WTC11 (cell line): ENCODE results near the gene GNPTG. TPM values are rescaled to one million over a fixed set of nuclear protein-coding genes. Genes with fewer than 3 reads are reported as not detected.

Experiments used
- ATAC-seq: fragments of 200-7000 bp; cut with Tn5 transposase; 2 replicates; pipeline ENCODE4 v1.10.0; 2021; ENCODE audit warnings: mild to moderate bottlenecking, moderate library complexity
- CTCF ChIA-PET: fragments of 300-600 bp; sonication (Branson Sonifier 250); formaldehyde crosslinking; loops from one replicate; lab custom pipeline; 2021; ENCODE audit warnings: antibody characterized with exemption; lab: Charles Lee
- POLR2A ChIA-PET: fragments of 350-600 bp; sonication (Branson Sonifier 250); formaldehyde crosslinking; loops from one replicate; lab custom pipeline; 2021; ENCODE audit warnings: antibody characterized with exemption; lab: Charles Lee
- DNase-seq: peaks from one replicate; pipeline ENCODE4 v3.0.0; 2021; ENCODE audit warnings: low spot score
- H3K27ac Mint-ChIP-seq: 2 replicates; pipeline ENCODE4 v1.8.0; 2021; ENCODE audit warnings: mixed read lengths
- H3K27me3 Mint-ChIP-seq: 2 replicates; pipeline ENCODE4 v1.8.0; 2021; ENCODE audit warnings: low read depth, mild to moderate bottlenecking, moderate library complexity, mixed read lengths
- H3K36me3 Mint-ChIP-seq: 2 replicates; pipeline ENCODE4 v1.8.0; 2021; ENCODE audit warnings: mixed read lengths
- H3K4me1 Mint-ChIP-seq: 2 replicates; pipeline ENCODE4 v1.8.0; 2022; ENCODE audit warnings: mixed read lengths
- H3K4me3 Mint-ChIP-seq: 2 replicates; pipeline ENCODE4 v1.8.0; 2021; ENCODE audit warnings: mild to moderate bottlenecking, moderate library complexity, mixed read lengths
- H3K9me3 Mint-ChIP-seq: 2 replicates; pipeline ENCODE4 v1.8.0; 2021; ENCODE audit warnings: mixed read lengths
- CTCF ChIP-seq: fragments of 200-600 bp; IDR thresholded peaks from 2 replicates; pipeline ENCODE4 v1.8.0; 2022; ENCODE audit warnings: antibody characterized with exemption
- E2F1 ChIP-seq: sonication (generic); formaldehyde crosslinking; IDR thresholded peaks from 2 replicates; pipeline ENCODE4 v1.8.0; 2022; ENCODE audit warnings: mild to moderate bottlenecking, missing genetic modification reagents
- EMX1 ChIP-seq: fragments of 250-450 bp; sonication (Bioruptor Pico); IDR thresholded peaks from 2 replicates; pipeline ENCODE4 v1.8.0; 2021; ENCODE audit warnings: mild to moderate bottlenecking
- ERG ChIP-seq: fragments of 250-450 bp; sonication (Bioruptor Pico); IDR thresholded peaks from 2 replicates; pipeline ENCODE4 v1.8.0; 2021; ENCODE audit warnings: mild to moderate bottlenecking
- GTF2I ChIP-seq: fragments of 250-450 bp; sonication (Bioruptor Pico); conservative IDR thresholded peaks from 2 replicates; pipeline ENCODE4 v1.4.0; 2021; ENCODE audit warnings: mild to moderate bottlenecking
- KAT7 ChIP-seq: sonication (generic); formaldehyde crosslinking; IDR thresholded peaks from 2 replicates; pipeline ENCODE4 v1.8.1; 2023; ENCODE audit warnings: missing genetic modification reagents, mild to moderate bottlenecking, borderline replicate concordance
- SMAD4 ChIP-seq: sonication (generic); formaldehyde crosslinking; IDR thresholded peaks from 2 replicates; pipeline ENCODE4 v1.8.0; 2022; ENCODE audit warnings: mild to moderate bottlenecking, missing genetic modification reagents
- SOX15 ChIP-seq: fragments of 250-450 bp; sonication (Bioruptor Pico); IDR thresholded peaks from 2 replicates; pipeline ENCODE4 v1.9.0; 2021; ENCODE audit warnings: mild to moderate bottlenecking
- STAT6 ChIP-seq: sonication (generic); formaldehyde crosslinking; conservative IDR thresholded peaks from 2 replicates; pipeline ENCODE4 v1.8.1; 2023; ENCODE audit warnings: mild to moderate bottlenecking, low read depth, missing genetic modification reagents, moderate library complexity
- TEAD1 ChIP-seq: sonication (generic); formaldehyde crosslinking; IDR thresholded peaks from 2 replicates; pipeline ENCODE4 v1.8.0; 2022; ENCODE audit warnings: mild to moderate bottlenecking, missing genetic modification reagents
- TEAD4 ChIP-seq: sonication (generic); formaldehyde crosslinking; IDR thresholded peaks from 2 replicates; pipeline ENCODE4 v1.8.0; 2022; ENCODE audit warnings: mild to moderate bottlenecking, missing genetic modification reagents
- ZBTB21 ChIP-seq: sonication (generic); formaldehyde crosslinking; IDR thresholded peaks from 2 replicates; pipeline ENCODE4 v1.8.1; 2023; ENCODE audit warnings: mild to moderate bottlenecking, missing genetic modification reagents, borderline replicate concordance
- ZNF281 ChIP-seq: sonication (generic); formaldehyde crosslinking; IDR thresholded peaks from 2 replicates; pipeline ENCODE4 v1.8.0; 2023; ENCODE audit warnings: mild to moderate bottlenecking, missing genetic modification reagents
- total RNA-seq: library from RNA; stranded (reverse); gene quantifications from 3 replicates; pipeline ENCODE4 v1.2.3, GENCODE V29; 2021

GNPTG gene
- total RNA-seq, 1 experiment from 2014 or later, result 35.9 TPM

- no peak for DNase-seq
- TF ChIP-seq SMAD4 (CRISPR knock-in tag), result no peak
- no peak for TF ChIP-seq ZBTB21
- TF ChIP-seq TEAD1 (CRISPR knock-in tag), result no peak
- no peak for TF ChIP-seq STAT6 (CRISPR knock-in tag)
- no peak for TF ChIP-seq ERG (CRISPR knock-in tag)
- no peak for TF ChIP-seq EMX1 (CRISPR knock-in tag)
- TF ChIP-seq SOX15 (CRISPR knock-in tag), result no peak
- Mint-ChIP-seq H3K4me1 (no peaks in the 10 kb centered on the region), H3K27ac (no peak overlapping the region), H3K27me3 (no peaks in the 10 kb centered on the region), H3K36me3 (peaks cover 11% of the 10 kb centered on the region; the same call in 1 of the 2 replicates), H3K4me3 (no peak overlapping the region), H3K9me3 (no peaks in the 10 kb centered on the region)
- ChIA-PET POLR2A (no interaction called here), CTCF (interaction anchor here (0.5 kb wide), 1 partner anchor 68 kb away, joined by 3 read pairs; no protein-coding TSS in a partner anchor)
- no peak for ATAC-seq
Observed at GRCh38 chr16:1398826-1399581, 47.3 kb downstream of the GNPTG start.

- no peaks in the 10 kb centered on the region for H3K9me3 Mint-ChIP-seq
- ATAC-seq, result no peak
- no peak for TF ChIP-seq TEAD4
- no peak for TF ChIP-seq ZNF281 (CRISPR knock-in tag)
- no peak for TF ChIP-seq GTF2I
- TF ChIP-seq KAT7 (CRISPR knock-in tag), result no peak
- no peak for TF ChIP-seq CTCF
- TF ChIP-seq E2F1 (CRISPR knock-in tag), result no peak
- TF ChIP-seq, all 79 proteins: peak for 0
- Mint-ChIP-seq H3K27ac (no peak overlapping the region), H3K4me1 (no peaks in the 10 kb centered on the region), H3K27me3 (no peaks in the 10 kb centered on the region), H3K36me3 (peaks cover 11% of the 10 kb centered on the region; the same call in 1 of the 2 replicates), H3K4me3 (no peak overlapping the region)
- DNase-seq, result no peak
- ChIA-PET POLR2A (no interaction called here), CTCF (no interaction called here)
Observed at GRCh38 chr16:1401061-1401757, 49.5 kb downstream of the GNPTG start.
